Measurements from ENCODE around the gene BRMS1. TPM values are rescaled to one million over a fixed set of nuclear protein-coding genes. Genes with fewer than 3 reads are reported as not detected.

BRMS1 gene
- total RNA-seq, 3 donors from 2014 or later, result 52.0 to 61.6 (median 54.3) TPM

- TF ChIP-seq POLR2A (IDR thresholded peaks at IDR 0.05) (no peak), POLR2AphosphoS5 (IDR thresholded peaks at IDR 0.05) (no peak), CTCF (IDR thresholded peaks at IDR 0.05) (no peak)
- H3K4me1 ChIP-seq, result peaks cover 3 to 8% of the 10 kb centered on the region in 2 donors
- no peaks in the 10 kb centered on the region for H3K36me3 ChIP-seq
- H3K9me3 ChIP-seq, result no peaks in the 10 kb centered on the region
- H3K4me3 ChIP-seq, result no peak overlapping the region
- H3K27ac ChIP-seq, result no peak overlapping the region
- DNase-seq (ENCODE audit: low spot score in 2 of 2), result no peak
- no peaks in the 10 kb centered on the region for H3K27me3 ChIP-seq
- intact Hi-C loops (cut with DNase I; ENCODE audit: low total_unique reads), result no loop called here
Observed at GRCh38 chr11:66332371-66333219, 12.3 kb downstream of the BRMS1 start.

- H3K36me3 ChIP-seq, result no peaks in the 10 kb centered on the region
- H3K9me3 ChIP-seq, result no peaks in the 10 kb centered on the region
- TF ChIP-seq POLR2AphosphoS5 (IDR thresholded peaks at IDR 0.05), result no peak
- TF ChIP-seq CTCF (IDR thresholded peaks at IDR 0.05), result no peak
- TF ChIP-seq POLR2A (IDR thresholded peaks at IDR 0.05), result no peak
- H3K4me1 ChIP-seq, result peaks cover 3 to 8% of the 10 kb centered on the region in 2 donors
- intact Hi-C loops (cut with DNase I; ENCODE audit: low total_unique reads), result no loop called here
- H3K27me3 ChIP-seq, result no peaks in the 10 kb centered on the region
- no peak for DNase-seq (ENCODE audit: low spot score in 2 of 2)
- no peak overlapping the region for H3K4me3 ChIP-seq
- no peak overlapping the region for H3K27ac ChIP-seq
Observed at GRCh38 chr11:66331542-66332370, 13.1 kb downstream of the BRMS1 start.

- no peak for TF ChIP-seq CTCF (IDR thresholded peaks at IDR 0.05)
- TF ChIP-seq POLR2A (IDR thresholded peaks at IDR 0.05), result no peak
- TF ChIP-seq POLR2AphosphoS5 (IDR thresholded peaks at IDR 0.05), result no peak
- intact Hi-C loops (cut with DNase I; ENCODE audit: low total_unique reads), result no loop called here
Observed at GRCh38 chr11:66330931-66331330, 14.0 kb downstream of the BRMS1 start.

GRCh38 chr11:66329165-66329673, 15.7 kb downstream of the BRMS1 start:
- intact Hi-C loops (cut with DNase I; ENCODE audit: low total_unique reads), result no loop called here
- peak overlapping the region in 1 of 2 donors; percentile 4 for H3K27ac ChIP-seq
- H3K9me3 ChIP-seq, result no peaks in the 10 kb centered on the region
- H3K4me1 ChIP-seq, result peaks cover 0 to 3% of the 10 kb centered on the region in 2 donors
- H3K4me3 ChIP-seq, result no peak overlapping the region
- no peak for TF ChIP-seq POLR2AphosphoS5 (IDR thresholded peaks at IDR 0.05)
- no peak for TF ChIP-seq POLR2A (IDR thresholded peaks at IDR 0.05)
- TF ChIP-seq CTCF (IDR thresholded peaks at IDR 0.05), result no peak
- H3K36me3 ChIP-seq, result no peaks in the 10 kb centered on the region
- no peaks in the 10 kb centered on the region for H3K27me3 ChIP-seq
- no peak for DNase-seq (ENCODE audit: low spot score in 2 of 2)

More at GRCh38 chr11:66330931-66331330, 14.0 kb downstream of the BRMS1 start:
- Histone ChIP-seq H3K27me3 (no peaks in the 10 kb centered on the region), H3K36me3 (no peaks in the 10 kb centered on the region), H3K27ac (no peak overlapping the region), H3K4me3 (no peak overlapping the region), H3K9me3 (no peaks in the 10 kb centered on the region), H3K4me1 (peaks cover 3 to 4% of the 10 kb centered on the region in 2 donors)
- DNase-seq (ENCODE audit: low spot score in 2 of 2), result no peak
